ENCODE data around the gene P2RX7. TPM values are rescaled to one million over a fixed set of nuclear protein-coding genes. Genes with fewer than 3 reads are reported as not detected.

P2RX7 gene
- total RNA-seq, 1 experiment from 2014 or later: 1.6 TPM

GRCh38 chr12:121087467-121088194, 45.0 kb upstream of the P2RX7 start:
- ChIA-PET CTCF (no interaction called here), POLR2A (ENCODE audit: unreplicated experiment) (no interaction called here)
- Histone ChIP-seq H3K9me3 (ENCODE audit: low read length) (no peaks in the 10 kb centered on the region), H3F3A (ENCODE audit: low read length, unreplicated experiment) (no peaks in the 10 kb centered on the region), H3K9ac (ENCODE audit: low read length) (no peak overlapping the region), H3K9me2 (replicated peaks; ENCODE audit: low read length) (no peaks in the 10 kb centered on the region), H3K36me3 (ENCODE audit: low read depth, low read length) (no peaks in the 10 kb centered on the region), H3K4me1 (ENCODE audit: insufficient read depth, low read length) (no peaks in the 10 kb centered on the region), H3K4me2 (ENCODE audit: low read length) (no peak overlapping the region), H4K20me1 (ENCODE audit: low read length) (no peaks in the 10 kb centered on the region), H3K27me3 (ENCODE audit: low read length) (no peaks in the 10 kb centered on the region), H3K27ac (ENCODE audit: low read length) (no peak overlapping the region), H3K4me3 (ENCODE audit: low read length) (no peak overlapping the region), H2AFZ (ENCODE audit: low read length) (no peak overlapping the region), H3K79me2 (ENCODE audit: low read length) (no peaks in the 10 kb centered on the region)
- no peak for DNase-seq
- no TSS peak for BruUV-seq (replicated peaks)
- TF ChIP-seq EZH2phosphoT487 (IDR thresholded peaks at IDR 0.05; ENCODE audit: borderline replicate concordance, low read length): no peak
- no peak for TF ChIP-seq CTCF (conservative IDR thresholded peaks at IDR 0.05; ENCODE audit: low read depth, low read length)
- TF ChIP-seq EZH2 (IDR thresholded peaks at IDR 0.05; ENCODE audit: low read length, unreplicated experiment): no peak
- intact Hi-C loops (cut with micrococcal nuclease): no loop called here
- ATAC-seq: peak; percentile 24; the same call in 1 of the 2 replicates

- CTCF ChIA-PET: no interaction called here
- no peaks in the 10 kb centered on the region for H3F3A ChIP-seq (ENCODE audit: low read length, unreplicated experiment)
- H3K36me3 ChIP-seq (ENCODE audit: low read depth, low read length): no peaks in the 10 kb centered on the region
- no peaks in the 10 kb centered on the region for H3K9me2 ChIP-seq (replicated peaks; ENCODE audit: low read length)
- no peak for TF ChIP-seq EZH2phosphoT487 (IDR thresholded peaks at IDR 0.05; ENCODE audit: borderline replicate concordance, low read length)
- TF ChIP-seq CTCF (conservative IDR thresholded peaks at IDR 0.05; ENCODE audit: low read depth, low read length): no peak
- TF ChIP-seq EZH2 (IDR thresholded peaks at IDR 0.05; ENCODE audit: low read length, unreplicated experiment): no peak
- POLR2A ChIA-PET (ENCODE audit: unreplicated experiment): no interaction called here
- H2AFZ ChIP-seq (ENCODE audit: low read length): no peak overlapping the region
- intact Hi-C loops (cut with micrococcal nuclease): no loop called here
- H4K20me1 ChIP-seq (ENCODE audit: low read length): no peaks in the 10 kb centered on the region
- H3K9me3 ChIP-seq (ENCODE audit: low read length): no peaks in the 10 kb centered on the region
- no TSS peak for BruUV-seq (replicated peaks)
- H3K9ac ChIP-seq (ENCODE audit: low read length): no peak overlapping the region
- H3K27ac ChIP-seq (ENCODE audit: low read length): no peak overlapping the region
- DNase-seq: no peak
- no peaks in the 10 kb centered on the region for H3K27me3 ChIP-seq (ENCODE audit: low read length)
- no peak overlapping the region for H3K4me3 ChIP-seq (ENCODE audit: low read length)
- no peak overlapping the region for H3K4me2 ChIP-seq (ENCODE audit: low read length)
- no peaks in the 10 kb centered on the region for H3K79me2 ChIP-seq (ENCODE audit: low read length)
- no peaks in the 10 kb centered on the region for H3K4me1 ChIP-seq (ENCODE audit: insufficient read depth, low read length)
- no peak for ATAC-seq
Measured at GRCh38 chr12:121088195-121088585, 44.5 kb upstream of the P2RX7 start.

GRCh38 chr12:121089031-121089812, 43.5 kb upstream of the P2RX7 start:
- TF ChIP-seq CTCF (conservative IDR thresholded peaks at IDR 0.05; ENCODE audit: low read depth, low read length) (peak; percentile 42; the same call in 1 of the 2 replicates), EZH2phosphoT487 (IDR thresholded peaks at IDR 0.05; ENCODE audit: borderline replicate concordance, low read length) (no peak)
- no peak overlapping the region for H3K4me2 ChIP-seq (ENCODE audit: low read length)
- intact Hi-C loops (cut with micrococcal nuclease): no loop called here
- no peak overlapping the region for H3K9ac ChIP-seq (ENCODE audit: low read length)
- ChIA-PET POLR2A (ENCODE audit: unreplicated experiment) (no interaction called here), CTCF (no interaction called here)
- no peak for DNase-seq
- H3K9me2 ChIP-seq (replicated peaks; ENCODE audit: low read length): no peaks in the 10 kb centered on the region
- H3K9me3 ChIP-seq (ENCODE audit: low read length): no peaks in the 10 kb centered on the region
- no peaks in the 10 kb centered on the region for H4K20me1 ChIP-seq (ENCODE audit: low read length)
- no peak overlapping the region for H3K4me3 ChIP-seq (ENCODE audit: low read length)
- H3K36me3 ChIP-seq (ENCODE audit: low read depth, low read length): no peaks in the 10 kb centered on the region
- no peaks in the 10 kb centered on the region for H3K79me2 ChIP-seq (ENCODE audit: low read length)
- no peak overlapping the region for H2AFZ ChIP-seq (ENCODE audit: low read length)
- peak; percentile 45; the same call in 1 of the 2 replicates for ATAC-seq
- no peaks in the 10 kb centered on the region for H3F3A ChIP-seq (ENCODE audit: low read length, unreplicated experiment)
- no TSS peak for BruUV-seq (replicated peaks)
- H3K27me3 ChIP-seq (ENCODE audit: low read length): no peaks in the 10 kb centered on the region
- H3K27ac ChIP-seq (ENCODE audit: low read length): no peak overlapping the region
- no peaks in the 10 kb centered on the region for H3K4me1 ChIP-seq (ENCODE audit: insufficient read depth, low read length)

Data from PC-3 (cell line).